OCI-LY7 (cell line): ENCODE measurements around the gene FBXL14. TPM values are rescaled to one million over a fixed set of nuclear protein-coding genes. Genes with fewer than 3 reads are reported as not detected.

Experiments used
- BruUV-seq: library from RNA; stranded (reverse); fragments of 400-500 nt; replicated peaks from 2 replicates; lab custom pipeline; 2021; lab: Mats Ljungman, UMichigan
- CTCF ChIA-PET: fragments of 300-600 bp; sonication (Branson Sonifier 250); formaldehyde crosslinking; loops from one replicate; lab custom pipeline; 2022; ENCODE audit warnings: antibody characterized with exemption; ENCODE audit not compliant: unreplicated experiment; lab: Charles Lee
- POLR2A ChIA-PET: fragments of 300-600 bp; sonication (Branson Sonifier 250); formaldehyde crosslinking; loops from one replicate; lab custom pipeline; 2022; ENCODE audit warnings: antibody characterized with exemption; lab: Charles Lee
- DNase-seq: peaks from one replicate; pipeline ENCODE4 v3.0.0-alpha.2; 2015; ENCODE audit warnings: low spot score
- H2AFZ ChIP-seq: fragments of 200-600 bp; sonication (generic), shearing (Covaris generic); 2 replicates; pipeline ENCODE4 v1.6.1; 2014; ENCODE audit warnings: mild to moderate bottlenecking, antibody characterized with exemption, low read length, moderate library complexity
- H3K27ac ChIP-seq: fragments of 200-600 bp; sonication (generic); 2 replicates; pipeline ENCODE4 v1.5.1; 2014; ENCODE audit warnings: mixed run types, low read depth, mild to moderate bottlenecking, moderate library complexity, low read length, inconsistent platforms; ENCODE audit not compliant: poor library complexity, severe bottlenecking
- H3K36me3 ChIP-seq: fragments of 200-600 bp; sonication (generic); 2 replicates; pipeline ENCODE4 v1.6.1; 2014; ENCODE audit warnings: mild to moderate bottlenecking, antibody characterized with exemption, low read length, moderate library complexity, mixed read lengths; ENCODE audit not compliant: insufficient read depth
- H3K4me1 ChIP-seq: fragments of 200-600 bp; sonication (generic); 2 replicates; pipeline ENCODE4 v1.5.1; 2014; ENCODE audit warnings: mild to moderate bottlenecking, low read length; ENCODE audit not compliant: insufficient read depth, poor library complexity, severe bottlenecking
- H3K4me2 ChIP-seq: fragments of 200-600 bp; sonication (generic); 2 replicates; pipeline ENCODE4 v1.6.1; 2014; ENCODE audit warnings: mild to moderate bottlenecking, low read length
- H3K4me3 ChIP-seq: fragments of 200-600 bp; sonication (generic); 2 replicates; pipeline ENCODE4 v1.5.1; 2014; ENCODE audit warnings: mild to moderate bottlenecking, low read depth, low read length; ENCODE audit not compliant: poor library complexity, severe bottlenecking
- H3K79me2 ChIP-seq: fragments of 200-600 bp; sonication (generic); 2 replicates; pipeline ENCODE4 v1.6.1; 2016; ENCODE audit warnings: low read depth, mild to moderate bottlenecking, low read length, moderate library complexity, mixed read lengths; ENCODE audit not compliant: insufficient read depth
- H3K9me2 ChIP-seq: fragments of 200-600 bp; sonication (generic); 2 replicates; pipeline ENCODE4 v1.6.1; 2016; ENCODE audit warnings: mild to moderate bottlenecking, low read length, mixed read lengths; ENCODE audit not compliant: insufficient read depth
- H3K9me3 ChIP-seq: fragments of 200-600 bp; sonication (generic); 2 replicates; pipeline ENCODE4 v1.6.1; 2014; ENCODE audit warnings: mild to moderate bottlenecking, mixed run types, low read length, mixed read lengths
- H4K20me1 ChIP-seq: fragments of 200-600 bp; sonication (generic); 2 replicates; pipeline ENCODE4 v1.6.1; 2014; ENCODE audit warnings: mild to moderate bottlenecking, antibody characterized with exemption, low read length, moderate library complexity, mixed read lengths; ENCODE audit not compliant: insufficient read depth
- CTCF ChIP-seq: fragments of 200-600 bp; sonication (generic); conservative IDR thresholded peaks from 2 replicates; pipeline ENCODE4 v1.5.1; 2014; ENCODE audit warnings: mild to moderate bottlenecking, antibody characterized with exemption, low read length, moderate library complexity, mixed read lengths
- EZH2phosphoT487 ChIP-seq: fragments of 200-600 bp; sonication (generic); IDR thresholded peaks from 2 replicates; pipeline ENCODE4 v1.6.1; 2018; ENCODE audit warnings: low read depth, borderline replicate concordance, mild to moderate bottlenecking, mixed run types, antibody characterized with exemption, low read length, moderate library complexity, mixed read lengths
- intact Hi-C: fragments of 100-400 bp; cut with micrococcal nuclease; formaldehyde crosslinking; loops from one replicate; pipeline ENCODE4 v1.10.0; 2022; ENCODE audit not compliant: unreplicated experiment
- total RNA-seq, 2 experiments: library from RNA; depleted of rRNA in 1 of 2; stranded (reverse); fragments of >200 nt in 1 of 2; shearing (Covaris generic) in 1 of 2; gene quantifications; 2 replicates each; pipeline ENCODE4 v1.2.3, GENCODE V29; 2014 to 2022

FBXL14 gene
- total RNA-seq, 2 experiments from 2014 or later, result 33.4 to 45.5 TPM

DNA sequence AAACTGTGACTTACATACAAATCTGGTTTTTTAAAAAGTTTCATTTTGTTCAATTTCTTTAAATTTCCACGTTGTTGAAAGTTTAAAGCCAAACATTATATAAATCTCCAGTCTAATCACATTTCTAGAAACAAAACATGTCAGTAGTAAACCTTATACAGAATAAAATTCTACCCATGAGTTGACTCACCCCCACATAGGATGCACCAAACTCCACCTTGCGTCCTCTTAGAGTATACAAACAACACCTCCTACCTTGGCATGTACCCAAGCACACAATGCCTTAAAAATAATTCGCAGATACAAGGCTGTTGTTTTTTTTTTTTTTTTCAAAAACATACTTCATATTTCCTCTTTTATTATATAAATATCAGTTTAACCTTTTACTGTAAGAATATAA is 3.3 kb downstream of the FBXL14 start:
- Histone ChIP-seq H3K27ac (no peak overlapping the region), H3K4me3 (peak overlapping the region; percentile 86), H3K9me2 (no peaks in the 10 kb centered on the region), H3K79me2 (peaks cover 76% of the 10 kb centered on the region), H3K4me1 (peaks cover 43% of the 10 kb centered on the region), H3K4me2 (peak overlapping the region; percentile 91), H4K20me1 (peaks cover 40% of the 10 kb centered on the region), H3K9me3 (no peaks in the 10 kb centered on the region), H3K36me3 (peaks cover 57% of the 10 kb centered on the region), H2AFZ (no peak overlapping the region)
- TF ChIP-seq CTCF (peak; percentile 65), EZH2phosphoT487 (no peak)
- DNase-seq, result peak; percentile 54
- intact Hi-C loops, result loop anchor here (5.0 to 10.0 kb wide), 4 partner anchors 384 to 836 kb away; partner anchors contain the start of genes ERC1, RAD52 and WNK1
- BruUV-seq, result no TSS peak
- ChIA-PET CTCF (no interaction called here), POLR2A (interaction anchor here (0.5 to 1.1 kb wide), 3 partner anchors 13 to 228 kb away, joined by 3 to 5 read pairs (median 3); no protein-coding TSS in a partner anchor)

GRCh38 chr12:1590221-1590979 is 4.0 kb downstream of the FBXL14 start:
- Histone ChIP-seq H3K4me1 (peaks cover 38% of the 10 kb centered on the region), H2AFZ (no peak overlapping the region), H3K36me3 (peaks cover 62% of the 10 kb centered on the region), H3K9me3 (no peaks in the 10 kb centered on the region), H3K4me3 (peak overlapping the region; percentile 86), H3K9me2 (no peaks in the 10 kb centered on the region), H3K4me2 (peak overlapping the region; percentile 91), H3K27ac (no peak overlapping the region), H3K79me2 (peaks cover 70% of the 10 kb centered on the region), H4K20me1 (peaks cover 40% of the 10 kb centered on the region)
- BruUV-seq, result no TSS peak
- ChIA-PET CTCF (no interaction called here), POLR2A (interaction anchor here (0.5 to 1.1 kb wide), 5 partner anchors 9 to 227 kb away, joined by 3 to 7 read pairs (median 4); no protein-coding TSS in a partner anchor)
- TF ChIP-seq EZH2phosphoT487, result no peak
- TF ChIP-seq CTCF, result no peak
- DNase-seq, result no peak
- intact Hi-C loops, result loop anchor here (5.0 to 10.0 kb wide), 4 partner anchors 383 to 836 kb away; partner anchors contain the start of genes ERC1, RAD52 and WNK1
